KMS-11 (cell line): ENCODE measurements around the gene PDHB.
A peak's percentile ranks its signal among the peaks of the same experiment; 100 is the strongest.

Experiments used
- H2AFZ ChIP-seq: fragments of 200-600 bp; sonication (generic); 2 replicates; pipeline ENCODE4 v1.6.1; 2016; ENCODE audit warnings: antibody characterized with exemption, mixed run types, low read depth
- H3K27ac ChIP-seq: fragments of 200-600 bp; sonication (generic); 2 replicates; pipeline ENCODE4 v1.6.1; 2016; ENCODE audit warnings: mild to moderate bottlenecking, mixed run types
- H3K27me3 ChIP-seq: fragments of 200-600 bp; sonication (generic); 2 replicates; pipeline ENCODE4 v1.6.1; 2017; ENCODE audit warnings: mild to moderate bottlenecking, low read depth, mixed run types, moderate library complexity; ENCODE audit not compliant: insufficient read depth
- H3K36me3 ChIP-seq: fragments of 200-600 bp; sonication (generic); 2 replicates; pipeline ENCODE4 v1.6.1; 2017; ENCODE audit warnings: mild to moderate bottlenecking, mixed run types; ENCODE audit not compliant: insufficient read depth
- H3K4me1 ChIP-seq: fragments of 200-600 bp; sonication (generic); 2 replicates; pipeline ENCODE4 v1.6.1; 2016; ENCODE audit warnings: mild to moderate bottlenecking, low read depth, mixed run types; ENCODE audit not compliant: poor library complexity, severe bottlenecking
- H3K4me2 ChIP-seq: fragments of 200-600 bp; sonication (generic); 2 replicates; pipeline ENCODE4 v1.7.0; 2016; ENCODE audit warnings: mild to moderate bottlenecking, mixed run types
- H3K4me3 ChIP-seq: fragments of 200-600 bp; sonication (generic); IDR thresholded peaks from 2 replicates; pipeline ENCODE4 v1.6.1; 2017; ENCODE audit warnings: low read depth, low read length, mixed read lengths; ENCODE audit not compliant: insufficient read depth
- H3K79me2 ChIP-seq: fragments of 200-600 bp; sonication (generic); 2 replicates; pipeline ENCODE4 v1.6.1; 2016; ENCODE audit warnings: low read depth, mixed run types; ENCODE audit not compliant: insufficient read depth
- H3K9ac ChIP-seq: fragments of 200-600 bp; sonication (generic); 2 replicates; pipeline ENCODE4 v1.6.1; 2016; ENCODE audit warnings: mild to moderate bottlenecking, mixed run types
- H4K20me1 ChIP-seq: fragments of 200-600 bp; sonication (generic); 2 replicates; pipeline ENCODE4 v1.6.1; 2016; ENCODE audit warnings: mild to moderate bottlenecking, mixed run types; ENCODE audit not compliant: insufficient read depth
- CTCF ChIP-seq: fragments of 200-600 bp; sonication (generic); conservative IDR thresholded peaks from 2 replicates; pipeline ENCODE4 v1.6.1; 2017; ENCODE audit warnings: low read depth, mild to moderate bottlenecking, antibody characterized with exemption, low read length, moderate library complexity, mixed read lengths

Gene PDHB

GRCh38 chr3:58470363-58471024, 36.9 kb upstream of the PDHB start:
- H3K9ac ChIP-seq: peak overlapping the region; percentile 42; the same call in 1 of the 2 replicates
- TF ChIP-seq CTCF: no peak
- H2AFZ ChIP-seq: peak overlapping the region; percentile 88
- peak overlapping the region; percentile 82 for H3K4me2 ChIP-seq
- H4K20me1 ChIP-seq: no peaks in the 10 kb centered on the region
- H3K79me2 ChIP-seq: no peaks in the 10 kb centered on the region
- peak overlapping the region; percentile 30 for H3K4me3 ChIP-seq
- H3K27me3 ChIP-seq: no peaks in the 10 kb centered on the region
- no peaks in the 10 kb centered on the region for H3K36me3 ChIP-seq
- H3K27ac ChIP-seq: peak overlapping the region; percentile 90
- peaks cover 42% of the 10 kb centered on the region for H3K4me1 ChIP-seq

GRCh38 chr3:58469096-58469495, 35.5 kb upstream of the PDHB start:
- Histone ChIP-seq H3K4me1 (peaks cover 45% of the 10 kb centered on the region), H3K36me3 (no peaks in the 10 kb centered on the region), H3K9ac (no peak overlapping the region), H4K20me1 (no peaks in the 10 kb centered on the region), H3K27me3 (no peaks in the 10 kb centered on the region), H2AFZ (no peak overlapping the region), H3K79me2 (no peaks in the 10 kb centered on the region), H3K27ac (no peak overlapping the region), H3K4me3 (no peak overlapping the region), H3K4me2 (no peak overlapping the region)
- no peak for TF ChIP-seq CTCF

- Histone ChIP-seq H2AFZ (no peak overlapping the region), H4K20me1 (no peaks in the 10 kb centered on the region), H3K27me3 (no peaks in the 10 kb centered on the region), H3K4me3 (no peak overlapping the region), H3K4me2 (no peak overlapping the region), H3K9ac (no peak overlapping the region), H3K4me1 (peaks cover 49% of the 10 kb centered on the region), H3K36me3 (no peaks in the 10 kb centered on the region), H3K27ac (no peak overlapping the region), H3K79me2 (no peaks in the 10 kb centered on the region)
- TF ChIP-seq CTCF: no peak
Measured at GRCh38 chr3:58466899-58467563, 33.4 kb upstream of the PDHB start.

GRCh38 chr3:58464866-58465265, 31.2 kb upstream of the PDHB start:
- no peak for TF ChIP-seq CTCF
- H3K27ac ChIP-seq: no peak overlapping the region
- no peaks in the 10 kb centered on the region for H3K27me3 ChIP-seq
- no peak overlapping the region for H3K9ac ChIP-seq
- H3K4me3 ChIP-seq: no peak overlapping the region
- peaks cover 28% of the 10 kb centered on the region for H3K4me1 ChIP-seq
- H4K20me1 ChIP-seq: no peaks in the 10 kb centered on the region
- H3K79me2 ChIP-seq: no peaks in the 10 kb centered on the region
- H2AFZ ChIP-seq: no peak overlapping the region
- H3K4me2 ChIP-seq: no peak overlapping the region
- H3K36me3 ChIP-seq: no peaks in the 10 kb centered on the region
